ENCODE data around the gene TPRA1.

TPRA1 gene

GRCh38 chr3:127590282-127590592 lies 296 bp downstream of the TPRA1 start:
- DNase-seq (ENCODE audit: low read depth), result no peak

DNA sequence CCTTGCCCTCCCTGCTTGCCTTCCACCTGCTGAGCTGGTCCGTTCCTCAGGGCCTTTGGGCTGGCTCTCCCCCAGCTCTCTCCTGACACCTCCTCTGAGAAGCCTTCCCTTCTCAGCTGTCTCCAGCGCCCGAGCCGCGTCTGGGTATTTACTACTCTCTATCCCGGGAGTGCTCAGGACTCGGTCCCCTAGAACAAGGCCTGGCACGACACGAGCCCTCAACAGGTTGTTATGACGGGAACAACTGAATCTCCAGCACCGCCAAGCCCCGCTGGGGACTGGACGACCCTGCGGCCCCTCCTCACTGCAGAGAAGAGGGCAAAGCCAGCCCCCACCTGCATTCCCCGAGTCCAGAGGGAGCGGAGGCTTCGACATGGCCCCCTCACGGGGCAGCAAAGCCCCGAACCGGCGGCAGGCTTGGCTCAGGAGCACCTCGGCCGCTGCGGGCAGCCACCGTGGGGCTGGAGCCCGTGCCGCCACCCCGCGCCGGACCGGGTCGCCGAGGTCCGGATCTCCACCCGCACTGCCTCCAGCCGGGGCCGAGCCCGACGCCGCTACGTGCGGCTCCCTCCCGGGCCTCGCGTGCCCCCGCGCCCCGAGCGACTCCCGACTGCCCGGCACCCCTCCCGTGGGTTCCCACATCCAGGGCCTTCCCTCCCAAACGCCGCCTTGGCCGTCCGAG lies 792 bp downstream of the TPRA1 start:
- DNase-seq (ENCODE audit: low read depth), result no peak

GRCh38 chr3:127588806-127589577 lies 1.5 kb downstream of the TPRA1 start:
- DNase-seq (ENCODE audit: low read depth), result peak; percentile 91

- DNase-seq (ENCODE audit: low read depth), result no peak
Measured at GRCh38 chr3:127587876-127588275, 2.7 kb downstream of the TPRA1 start.

- no peak for DNase-seq (ENCODE audit: low read depth)
Measured at GRCh38 chr3:127585813-127586413, 4.6 kb downstream of the TPRA1 start.

DNA sequence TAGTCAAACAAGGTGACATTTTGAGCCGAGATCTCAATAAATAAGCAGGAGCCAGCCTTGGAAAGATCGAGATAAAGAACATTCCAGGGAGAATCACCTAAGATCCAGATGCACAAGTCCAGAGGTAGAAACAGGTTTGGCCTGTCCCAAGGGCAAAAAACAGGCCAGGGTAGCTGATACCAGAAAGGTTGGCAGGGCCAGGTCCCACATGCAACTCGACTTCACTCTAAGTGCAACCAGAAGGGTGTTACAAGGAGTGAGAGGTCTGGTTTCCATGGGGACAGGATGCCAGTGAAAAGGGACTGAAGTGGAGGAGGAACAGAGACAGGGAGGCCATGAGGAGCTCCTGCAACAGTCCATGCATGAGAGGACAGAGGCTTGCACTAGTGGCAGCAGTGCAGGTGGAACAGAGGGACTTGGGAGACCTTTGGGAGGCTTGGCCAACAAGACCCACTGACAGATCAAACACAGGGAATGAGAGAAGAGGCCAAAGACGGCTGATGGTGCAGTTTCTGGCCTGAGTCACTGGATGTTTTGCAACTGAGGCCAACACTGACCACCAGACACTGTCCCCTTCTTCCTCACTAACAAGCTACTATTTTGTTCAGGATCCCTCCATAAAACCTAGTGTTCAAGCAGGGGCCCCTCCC lies 5.2 kb downstream of the TPRA1 start:
- DNase-seq (ENCODE audit: low read depth), result peak; percentile 59

GRCh38 chr3:127584734-127585133 lies 5.8 kb downstream of the TPRA1 start:
- DNase-seq (ENCODE audit: low read depth), result no peak

DNA sequence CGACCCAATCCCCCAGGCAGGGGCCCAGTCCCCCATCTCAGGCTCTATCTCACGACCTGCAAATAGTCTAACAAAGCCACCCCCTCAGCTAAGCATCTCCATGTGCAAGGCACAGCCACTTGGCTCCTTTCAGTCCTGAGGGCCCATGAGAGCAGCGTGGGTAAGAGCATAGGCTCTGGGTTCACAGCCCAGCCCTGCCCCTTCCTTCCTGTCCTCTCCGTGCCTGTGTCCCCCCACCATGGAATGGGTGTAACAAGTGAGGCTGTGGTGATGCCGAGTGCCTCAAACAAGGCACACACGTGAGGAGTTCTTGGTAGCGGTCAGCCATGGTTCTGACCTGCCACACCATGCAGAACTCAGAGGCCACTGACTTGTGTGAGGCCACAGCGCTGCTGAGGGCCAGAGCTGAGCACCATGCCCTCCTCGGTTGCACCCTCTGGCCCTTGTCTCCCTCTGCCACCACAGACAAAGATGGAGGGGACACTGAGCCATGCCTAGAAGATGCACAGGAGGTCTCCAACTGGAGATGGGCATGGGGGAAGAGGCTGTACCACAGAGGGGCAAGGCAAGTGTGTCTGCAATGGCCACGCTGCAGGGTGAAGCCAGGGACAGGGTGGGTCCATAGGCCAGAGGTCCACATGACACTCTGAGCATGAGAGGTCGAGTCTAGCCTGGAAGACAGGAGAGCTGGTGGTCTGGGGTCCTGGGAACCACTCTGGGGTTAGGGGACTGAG lies 10.0 kb downstream of the TPRA1 start:
- no peak for DNase-seq (ENCODE audit: low read depth)

- no peak for DNase-seq (ENCODE audit: low read depth)
Measured at GRCh38 chr3:127578802-127579201, 11.7 kb downstream of the TPRA1 start.

GRCh38 chr3:127578168-127578567 lies 12.4 kb downstream of the TPRA1 start:
- no peak for DNase-seq (ENCODE audit: low read depth)

DNA sequence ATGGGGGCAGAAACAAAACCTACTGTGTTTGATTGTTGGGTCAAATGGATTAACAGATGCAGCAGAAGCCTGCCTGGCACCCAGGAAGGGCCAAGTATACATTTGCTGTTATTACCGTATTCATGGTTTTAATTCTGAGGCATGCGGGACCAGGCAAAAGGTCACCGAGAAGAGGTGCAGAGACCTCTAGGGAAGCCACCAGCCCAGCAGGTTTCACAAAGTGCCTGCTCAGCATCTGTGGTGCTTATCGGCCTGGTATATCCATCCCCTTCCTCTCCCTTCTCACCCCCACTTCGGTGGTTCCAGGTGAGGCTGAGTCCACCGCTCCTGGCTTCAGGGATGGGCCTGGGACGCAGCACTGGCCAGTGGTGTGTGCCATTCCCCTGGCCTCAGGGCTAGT lies 13.1 kb downstream of the TPRA1 start:
- no peak for DNase-seq (ENCODE audit: low read depth)

DNA sequence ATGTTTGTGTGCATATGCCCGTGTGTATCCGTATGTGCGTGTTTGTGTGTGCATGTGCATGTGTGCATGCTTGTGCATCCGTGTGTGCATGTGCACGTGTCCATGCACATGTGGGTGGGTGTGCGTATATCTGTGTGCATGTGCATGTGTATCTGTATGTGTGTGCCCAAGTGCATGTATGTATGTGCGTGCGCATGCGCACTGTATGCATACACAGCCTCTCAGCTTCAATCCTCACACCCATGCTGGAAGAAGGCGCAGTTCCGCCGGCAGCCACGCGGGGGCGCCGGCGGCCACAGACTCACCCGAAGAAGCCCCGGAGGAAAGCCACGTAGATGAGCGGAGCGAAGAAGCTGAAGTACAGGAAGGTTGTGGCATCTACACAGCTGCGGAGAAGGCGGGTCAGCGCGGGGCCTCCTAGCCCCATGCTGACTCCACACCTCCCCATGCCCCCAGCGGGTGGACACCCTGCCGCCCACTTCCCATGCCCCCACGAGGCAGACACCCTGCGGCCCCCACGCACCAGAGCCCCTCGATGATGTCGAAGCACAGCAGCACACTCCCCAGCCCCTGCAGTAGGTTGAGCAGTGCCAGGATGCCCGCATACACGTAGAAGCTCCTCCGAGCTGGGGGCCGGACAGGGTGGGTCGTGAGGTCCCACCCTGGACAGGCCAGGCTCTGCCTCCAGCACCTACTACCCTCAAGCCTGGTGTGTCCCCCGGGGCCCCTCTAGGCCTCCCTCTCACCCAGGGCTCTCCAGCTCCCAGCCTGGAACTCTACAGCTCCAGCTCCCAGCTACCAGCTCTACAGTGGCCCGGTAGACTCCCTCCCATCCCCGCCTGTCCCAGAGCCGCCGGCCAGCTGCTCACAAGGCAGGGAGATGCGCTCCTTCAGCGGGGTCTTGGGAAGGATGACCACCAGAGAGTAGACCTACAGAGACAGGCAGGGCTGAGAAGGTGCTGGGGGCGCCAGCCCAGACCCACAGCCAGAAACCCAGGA lies 15.4 kb downstream of the TPRA1 start:
- DNase-seq (ENCODE audit: low read depth), result peak; percentile 85

- DNase-seq (ENCODE audit: low read depth), result no peak
Measured at GRCh38 chr3:127573912-127574311, 16.6 kb downstream of the TPRA1 start.

- no peak for DNase-seq (ENCODE audit: low read depth)
Measured at GRCh38 chr3:127573401-127573800, 17.1 kb downstream of the TPRA1 start.

DNA sequence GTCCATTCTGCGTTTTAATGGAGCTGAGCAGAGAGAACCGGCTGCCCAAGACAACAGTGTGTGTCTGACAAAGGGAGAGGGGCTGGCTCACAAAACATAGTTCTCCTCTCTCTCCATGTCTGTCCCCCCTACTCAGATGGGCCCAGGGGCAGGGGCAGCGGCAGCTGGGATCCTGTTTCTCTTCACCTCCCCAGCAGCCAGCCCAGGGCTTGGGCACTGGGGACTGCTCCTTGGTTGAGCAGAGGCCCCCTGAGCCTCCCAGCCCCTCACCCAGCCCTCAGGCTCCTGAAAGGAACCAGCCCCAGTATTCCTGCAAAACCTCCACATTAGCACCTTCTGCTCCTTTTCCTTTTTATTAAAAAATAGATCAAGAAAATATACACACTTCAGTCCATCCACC lies 17.8 kb downstream of the TPRA1 start:
- no peak for DNase-seq (ENCODE audit: low read depth)

- no peak for DNase-seq (ENCODE audit: low read depth)
Measured at GRCh38 chr3:127572186-127572585, 18.3 kb downstream of the TPRA1 start.

GRCh38 chr3:127570520-127570919 lies 20.0 kb downstream of the TPRA1 start:
- DNase-seq (ENCODE audit: low read depth), result no peak

DNA sequence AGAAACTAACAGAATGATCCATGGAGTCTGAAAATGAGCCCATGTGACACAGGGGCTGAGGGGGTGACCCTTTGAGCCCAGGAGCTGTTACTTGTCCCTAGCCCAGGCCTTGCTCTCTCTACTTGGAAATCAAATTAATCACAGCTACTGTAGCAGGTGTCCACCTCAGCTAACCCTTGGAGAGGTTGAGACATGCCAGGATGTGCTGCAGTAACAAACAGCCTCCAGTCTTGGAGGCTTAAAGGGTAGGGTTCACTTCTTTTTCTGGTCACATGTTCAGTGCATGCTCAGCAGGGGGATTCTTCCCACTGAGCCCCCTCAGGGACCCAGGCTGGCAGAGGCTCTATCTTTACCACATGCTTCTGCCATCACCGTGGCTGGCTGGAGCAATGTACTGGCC lies 21.4 kb downstream of the TPRA1 start:
- no peak for DNase-seq (ENCODE audit: low read depth)

GRCh38 chr3:127568586-127568985 lies 21.9 kb downstream of the TPRA1 start:
- no peak for DNase-seq (ENCODE audit: low read depth)

DNA sequence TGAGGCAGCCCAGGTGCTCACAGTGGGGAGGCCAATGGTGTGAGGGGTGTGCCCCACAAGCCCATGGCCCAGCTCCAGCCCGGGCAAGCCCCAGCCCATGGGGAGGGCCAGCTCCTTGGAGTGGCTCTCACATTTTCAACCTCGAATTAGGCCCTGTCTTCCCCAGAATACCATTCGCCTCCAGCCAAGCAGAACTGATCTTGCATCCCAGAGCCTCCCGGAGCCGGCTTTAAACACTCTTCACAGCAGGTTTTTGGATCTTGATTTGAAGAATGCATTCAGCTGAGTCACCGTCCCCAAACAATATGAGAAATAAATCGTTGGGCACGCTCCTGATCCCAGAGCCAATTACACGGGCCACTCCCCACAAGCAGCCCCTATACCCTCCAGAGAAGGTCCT lies 23.7 kb downstream of the TPRA1 start:
- no peak for DNase-seq (ENCODE audit: low read depth)

DNA sequence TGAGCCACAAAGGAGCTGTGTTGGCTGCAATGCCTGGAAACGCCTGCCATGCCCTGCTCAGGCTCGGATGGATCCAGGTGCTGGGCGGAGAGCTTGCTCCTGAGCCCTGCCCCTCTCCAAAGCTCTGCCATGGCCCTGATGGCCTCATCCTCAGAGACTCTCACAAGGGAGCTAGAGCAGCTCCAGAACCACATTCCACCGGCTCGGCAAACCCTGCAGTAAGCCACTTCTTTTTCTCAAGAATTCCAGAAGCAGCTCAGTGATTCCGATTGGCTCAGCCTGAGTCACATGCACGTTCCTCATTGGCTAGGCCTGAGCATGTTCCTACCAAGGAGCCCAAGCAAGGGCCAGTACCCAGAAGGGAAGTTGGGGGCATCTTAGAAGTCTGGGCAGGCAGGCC lies 24.8 kb downstream of the TPRA1 start:
- no peak for DNase-seq (ENCODE audit: low read depth)

Measured in amniotic epithelial cell (primary cell).